ENCODE measurements around the gene ETV6. TPM values are rescaled to one million over a fixed set of nuclear protein-coding genes. Genes with fewer than 3 reads are reported as not detected.

The ETV6 gene
- total and polyA plus RNA-seq, 2 of the 8 experiments (the other 6 are each of a cell fraction or from before 2014, with no cell fraction given): 5.5 to 23.9 TPM

DNA sequence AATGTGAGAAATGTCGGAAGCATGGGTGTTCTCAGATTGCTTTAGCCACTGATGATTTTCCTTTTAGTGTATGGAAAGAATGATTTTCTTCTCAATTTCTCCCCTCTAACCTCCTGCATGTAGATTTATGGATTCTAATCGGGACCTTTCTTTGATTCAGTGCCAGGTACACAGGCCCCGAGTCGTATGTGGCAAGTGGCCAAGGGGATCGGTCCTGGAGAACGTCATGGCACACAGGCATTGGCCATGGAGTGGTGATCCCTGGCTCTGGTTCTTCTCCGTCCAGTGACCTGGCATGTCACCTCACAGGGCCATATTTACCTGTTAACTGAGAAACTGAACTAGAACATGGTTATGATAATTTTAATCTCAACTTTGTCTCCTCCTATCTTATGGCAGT lies 58.1 kb downstream of the ETV6 start:
- Histone ChIP-seq H2BK12ac (ENCODE audit: low read depth, low read length) (no peak overlapping the region), H2AK5ac (ENCODE audit: low read depth, low read length) (no peak overlapping the region), H3K14ac (ENCODE audit: insufficient read length) (no peak overlapping the region), H2BK120ac (replicated peaks; ENCODE audit: low read depth, low read length) (no peak overlapping the region), H4K5ac (ENCODE audit: insufficient read length, low read depth, low read length) (no peak overlapping the region), H4K20me1 (replicated peaks in 1 of 2; ENCODE audit: control insufficient read depth in 1 of 2, insufficient read depth in 2 of 2, low read length in 2 of 2) (peaks cover 0 to 2% of the 10 kb centered on the region in 2 experiments), H4K8ac (ENCODE audit: extremely low read depth, insufficient read depth, low read length) (no peak overlapping the region), H2BK15ac (ENCODE audit: low read length) (no peak overlapping the region), H3K27ac (ENCODE audit: low read depth, low read length) (no peak overlapping the region), H3K9me3 (ENCODE audit: insufficient read depth in 2 of 2, low read depth in 1 of 2, low read length in 1 of 2) (no peaks in the 10 kb centered on the region), H3K9ac (replicated peaks in 1 of 4; ENCODE audit: extremely low read depth in 1 of 4, low read depth in 3 of 4, low read length in 3 of 4) (no peak overlapping the region), H2BK5ac (ENCODE audit: low read depth, low read length) (no peak overlapping the region), H3K79me1 (ENCODE audit: low read depth, low read length) (peaks cover 16% of the 10 kb centered on the region; the same call in 1 of the 2 replicates), H3K18ac (ENCODE audit: extremely low read depth, low read length) (no peak overlapping the region), H3K56ac (replicated peaks; ENCODE audit: insufficient read length, low read depth, low read length) (no peak overlapping the region), H2BK20ac (ENCODE audit: low read length) (no peak overlapping the region), H3K23ac (ENCODE audit: insufficient read length) (no peak overlapping the region), H3K4me1 (replicated peaks in 1 of 4; ENCODE audit: control insufficient read depth in 3 of 4, insufficient read depth in 4 of 4, low read length in 3 of 4) (peaks cover 0 to 11% (median 2%) of the 10 kb centered on the region in 4 experiments; a peak in 4 of 7 replicates), H3K4me3 (ENCODE audit: extremely low read depth in 1 of 4, insufficient read depth in 2 of 4, low read depth in 3 of 4, low read length in 4 of 4) (no peak overlapping the region), H3K23me2 (ENCODE audit: low read depth, low read length) (no peaks in the 10 kb centered on the region), H3K4me2 (ENCODE audit: insufficient read depth in 1 of 2, low read depth in 2 of 2, low read length in 2 of 2) (no peak overlapping the region), H2AFZ (ENCODE audit: low read length) (no peak overlapping the region), H3K27me3 (replicated peaks in 1 of 4; ENCODE audit: control insufficient read depth in 3 of 4, extremely low read depth in 1 of 4, insufficient read depth in 3 of 4, low read length in 3 of 4) (no peaks in the 10 kb centered on the region), H3K4ac (replicated peaks; ENCODE audit: insufficient read length, low read depth, low read length) (no peak overlapping the region), H3K36me3 (ENCODE audit: control insufficient read depth in 2 of 4, insufficient read depth in 4 of 4, low read length in 3 of 4) (no peaks in the 10 kb centered on the region), H3K79me2 (ENCODE audit: control insufficient read depth in 1 of 2, insufficient read depth in 2 of 2, low read length in 2 of 2) (0 out of 4 replicates have a peak, but pooled peaks cover 0 to 4% of the 10 kb centered on the region in 2 experiments), H4K91ac (replicated peaks; ENCODE audit: insufficient read length, low read length) (no peak overlapping the region)
- CTCF ChIA-PET (ENCODE audit: partially characterized antibody): interaction anchor here (0.8 to 1.3 kb wide), 2 partner anchors 24 to 128 kb away, joined by 3 read pairs; no protein-coding TSS in a partner anchor
- FAIRE-seq (no peak), DNase-seq (ENCODE audit: low read depth in 1 of 2, low spot score in 2 of 2) (no peak)
- no peak for TF ChIP-seq BCL11A (IDR thresholded peaks at IDR 0.05; ENCODE audit: low read depth in 2 of 2, low read length in 2 of 2)
- TF ChIP-seq PHF8 (conservative IDR thresholded peaks at IDR 0.05; ENCODE audit: low read depth, low read length): no peak
- no peak for TF ChIP-seq POU5F1 (IDR thresholded peaks at IDR 0.05; ENCODE audit: low read depth, low read length)
- TF ChIP-seq BACH1 (IDR thresholded peaks at IDR 0.05; ENCODE audit: low read length): no peak
- TF ChIP-seq TAF7 (optimal IDR thresholded peaks at IDR 0.05; ENCODE audit: borderline replicate concordance, low read depth, low read length): no peak
- TF ChIP-seq TCF12 (IDR thresholded peaks at IDR 0.05; ENCODE audit: low read depth, low read length): no peak
- TF ChIP-seq POLR2AphosphoS5 (IDR thresholded peaks at IDR 0.05; ENCODE audit: low read depth, low read length): no peak
- TF ChIP-seq RAD21 (IDR thresholded peaks at IDR 0.05 in 1 of 2, conservative IDR thresholded peaks at IDR 0.05 in 1 of 2; ENCODE audit: low read depth in 2 of 2, low read length in 2 of 2): no peak
- TF ChIP-seq TAF1 (IDR thresholded peaks at IDR 0.05; ENCODE audit: low read depth, low read length): no peak
- TF ChIP-seq CTBP2 (IDR thresholded peaks at IDR 0.05; ENCODE audit: borderline replicate concordance, insufficient read depth, insufficient read length, low read length): no peak
- TF ChIP-seq, protein P1, sequence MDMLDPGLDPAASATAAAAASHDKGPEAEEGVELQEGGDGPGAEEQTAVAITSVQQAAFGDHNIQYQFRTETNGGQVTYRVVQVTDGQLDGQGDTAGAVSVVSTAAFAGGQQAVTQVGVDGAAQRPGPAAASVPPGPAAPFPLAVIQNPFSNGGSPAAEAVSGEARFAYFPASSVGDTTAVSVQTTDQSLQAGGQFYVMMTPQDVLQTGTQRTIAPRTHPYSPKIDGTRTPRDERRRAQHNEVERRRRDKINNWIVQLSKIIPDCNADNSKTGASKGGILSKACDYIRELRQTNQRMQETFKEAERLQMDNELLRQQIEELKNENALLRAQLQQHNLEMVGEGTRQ (IDR thresholded peaks at IDR 0.05; ENCODE audit: low read length): no peak
- TF ChIP-seq KDM1A (IDR thresholded peaks at IDR 0.05; ENCODE audit: borderline replicate concordance, low read length): no peak
- POLR2A ChIA-PET (ENCODE audit: partially characterized antibody): no interaction called here
- 91% methylated on average over 7 of the region's 7 CpGs; no CpG with 5 or more reads in 1 of the 2 experiments for WGBS, 2 experiments (ENCODE audit: extremely low coverage in 1 of 2, insufficient coverage in 1 of 2, insufficient read length in 1 of 2, insufficient replicate concordance in 2 of 2, low coverage in 1 of 2, low lambda C conversion rate in 2 of 2, missing lambda C conversion rate in 1 of 2)

All from H1 (cell line).